Neural cell (in vitro differentiated cells): Measurements from ENCODE around the gene SSMEM1. TPM values are rescaled to one million over a fixed set of nuclear protein-coding genes. Genes with fewer than 3 reads are reported as not detected.

ENCODE experiments used
- H2AFZ ChIP-seq: fragments of 200-600, 300-800 bp; sonication (generic), shearing (Covaris generic); 2 replicates; pipeline ENCODE4 v1.6.0; 2014; ENCODE audit warnings: low read depth, mild to moderate bottlenecking, antibody characterized with exemption, low read length, moderate library complexity
- H3F3A ChIP-seq: fragments of 200-600 bp; shearing (Covaris generic); 2 replicates; pipeline ENCODE4 v1.6.1; 2016; ENCODE audit warnings: mild to moderate bottlenecking, moderate library complexity, mixed read lengths, antibody characterized with exemption, low read length; ENCODE audit not compliant: insufficient read depth, poor library complexity, severe bottlenecking
- H3K27ac ChIP-seq: fragments of 200-600, 300-800 bp; sonication (generic), shearing (Covaris generic); 2 replicates; pipeline ENCODE4 v1.5.1; 2014; ENCODE audit warnings: mild to moderate bottlenecking, low read length, moderate library complexity
- H3K27me3 ChIP-seq: fragments of 300-800, 200-600 bp; sonication (generic), shearing (Covaris generic); 2 replicates; pipeline ENCODE4 v1.6.0; 2014; ENCODE audit warnings: mild to moderate bottlenecking, low read depth, low read length, moderate library complexity; ENCODE audit not compliant: insufficient read depth
- H3K36me3 ChIP-seq: fragments of 300-800, 200-600 bp; sonication (generic), shearing (Covaris generic); 2 replicates; pipeline ENCODE4 v1.5.1; 2014; ENCODE audit warnings: mild to moderate bottlenecking, antibody characterized with exemption, low read length, moderate library complexity; ENCODE audit not compliant: insufficient read depth
- H3K4me2 ChIP-seq: fragments of 300-800, 200-600 bp; sonication (generic), shearing (Covaris generic); 2 replicates; pipeline ENCODE4 v1.6.0; 2014; ENCODE audit warnings: mild to moderate bottlenecking, low read length
- H3K4me3 ChIP-seq: fragments of 300-800, 200-600 bp; sonication (generic), shearing (Covaris generic); 2 replicates; pipeline ENCODE4 v1.5.1; 2014; ENCODE audit warnings: mild to moderate bottlenecking, low read length, moderate library complexity
- H3K79me2 ChIP-seq: fragments of 200-600 bp; shearing (Covaris generic); replicated peaks from 2 replicates; pipeline ENCODE4 v1.6.0; 2014; ENCODE audit warnings: mild to moderate bottlenecking, low read length, moderate library complexity; ENCODE audit not compliant: insufficient read depth
- H3K9ac ChIP-seq: fragments of 300-800, 200-600 bp; sonication (generic), shearing (Covaris generic); 2 replicates; pipeline ENCODE4 v1.6.1; 2016; ENCODE audit warnings: mild to moderate bottlenecking, low read length, mixed read lengths
- H3K9me2 ChIP-seq: fragments of 200-600 bp; shearing (Covaris generic); 2 replicates; pipeline ENCODE4 v1.6.1; 2016; ENCODE audit warnings: mild to moderate bottlenecking, low read length, mixed read lengths; ENCODE audit not compliant: insufficient read depth
- H3K9me3 ChIP-seq: fragments of 200-600, 300-800 bp; sonication (generic), shearing (Covaris generic); 2 replicates; pipeline ENCODE4 v1.6.1; 2016; ENCODE audit warnings: mild to moderate bottlenecking, mixed run types, low read length, moderate library complexity, mixed read lengths
- H4K20me1 ChIP-seq: fragments of 200-600 bp; shearing (Covaris generic); 2 replicates; pipeline ENCODE4 v1.6.1; 2016; ENCODE audit warnings: mild to moderate bottlenecking, mixed run types; ENCODE audit not compliant: insufficient read depth
- EP300 ChIP-seq: fragments of 450-650 bp; conservative IDR thresholded peaks from 2 replicates; pipeline ENCODE4 v1.6.1; 2014; ENCODE audit warnings: antibody characterized with exemption, mild to moderate bottlenecking, moderate library complexity; ENCODE audit not compliant: poor library complexity, severe bottlenecking
- EZH2 ChIP-seq: fragments of 200-600, 300-800 bp; shearing (Covaris generic), sonication (generic); IDR thresholded peaks from 2 replicates; pipeline ENCODE4 v1.6.1; 2014; ENCODE audit warnings: antibody characterized with exemption, low read length, borderline replicate concordance, mild to moderate bottlenecking; ENCODE audit not compliant: insufficient read depth, poor library complexity, severe bottlenecking
- MXI1 ChIP-seq: fragments of 450-650 bp; conservative IDR thresholded peaks from 2 replicates; pipeline ENCODE4 v1.6.1; 2014; ENCODE audit warnings: antibody characterized with exemption, mild to moderate bottlenecking; ENCODE audit not compliant: poor library complexity, severe bottlenecking
- POLR2AphosphoS5 ChIP-seq: IDR thresholded peaks from 2 replicates; pipeline ENCODE4 v1.6.1; 2012
- RAD21 ChIP-seq: fragments of 450-650 bp; conservative IDR thresholded peaks from 2 replicates; pipeline ENCODE4 v1.6.1; 2014; ENCODE audit warnings: antibody characterized with exemption, mild to moderate bottlenecking, moderate library complexity
- REST ChIP-seq: IDR thresholded peaks from 2 replicates; pipeline ENCODE4 v1.6.1; 2012; ENCODE audit warnings: borderline replicate concordance
- SMC3 ChIP-seq: fragments of 450-650 bp; conservative IDR thresholded peaks from 2 replicates; pipeline ENCODE4 v1.6.1; 2014; ENCODE audit warnings: antibody characterized with exemption, mild to moderate bottlenecking, moderate library complexity; ENCODE audit not compliant: poor library complexity
- TAF1 ChIP-seq: IDR thresholded peaks from 2 replicates; pipeline ENCODE4 v1.6.1; 2012; ENCODE audit warnings: low read depth
- polyA plus RNA-seq: library from polyadenylated mRNA; depleted of rRNA; stranded (reverse); fragments of >200 nt; gene quantifications from 2 replicates; pipeline ENCODE4 v1.2.3, GENCODE V29; 2014
- TF ChIP-seq, protein P1 (sequence below): fragments of 450-650 bp; IDR thresholded peaks from 2 replicates; pipeline ENCODE4 v1.5.1; 2014; ENCODE audit warnings: antibody characterized with exemption, mild to moderate bottlenecking, moderate library complexity; ENCODE audit not compliant: poor library complexity, severe bottlenecking

SSMEM1 gene
- polyA plus RNA-seq, 1 donor from 2014 or later = not detected

- H3K9me3 ChIP-seq = no peaks in the 10 kb centered on the region
- H3K36me3 ChIP-seq = no peaks in the 10 kb centered on the region
- H4K20me1 ChIP-seq = no peaks in the 10 kb centered on the region
- H3K4me2 ChIP-seq = no peak overlapping the region
- no peaks in the 10 kb centered on the region for H3K27me3 ChIP-seq
- no peaks in the 10 kb centered on the region for H3K79me2 ChIP-seq
- H3F3A ChIP-seq = no peaks in the 10 kb centered on the region
- no peak overlapping the region for H3K9ac ChIP-seq
- no peak overlapping the region for H3K4me3 ChIP-seq
- H3K27ac ChIP-seq = peak overlapping the region; percentile 61
- TF ChIP-seq SMC3 (no peak), POLR2AphosphoS5 (no peak), EP300 (no peak), RAD21 (no peak), REST (no peak), TAF1 (no peak), MXI1 (no peak)
- TF ChIP-seq, protein P1, sequence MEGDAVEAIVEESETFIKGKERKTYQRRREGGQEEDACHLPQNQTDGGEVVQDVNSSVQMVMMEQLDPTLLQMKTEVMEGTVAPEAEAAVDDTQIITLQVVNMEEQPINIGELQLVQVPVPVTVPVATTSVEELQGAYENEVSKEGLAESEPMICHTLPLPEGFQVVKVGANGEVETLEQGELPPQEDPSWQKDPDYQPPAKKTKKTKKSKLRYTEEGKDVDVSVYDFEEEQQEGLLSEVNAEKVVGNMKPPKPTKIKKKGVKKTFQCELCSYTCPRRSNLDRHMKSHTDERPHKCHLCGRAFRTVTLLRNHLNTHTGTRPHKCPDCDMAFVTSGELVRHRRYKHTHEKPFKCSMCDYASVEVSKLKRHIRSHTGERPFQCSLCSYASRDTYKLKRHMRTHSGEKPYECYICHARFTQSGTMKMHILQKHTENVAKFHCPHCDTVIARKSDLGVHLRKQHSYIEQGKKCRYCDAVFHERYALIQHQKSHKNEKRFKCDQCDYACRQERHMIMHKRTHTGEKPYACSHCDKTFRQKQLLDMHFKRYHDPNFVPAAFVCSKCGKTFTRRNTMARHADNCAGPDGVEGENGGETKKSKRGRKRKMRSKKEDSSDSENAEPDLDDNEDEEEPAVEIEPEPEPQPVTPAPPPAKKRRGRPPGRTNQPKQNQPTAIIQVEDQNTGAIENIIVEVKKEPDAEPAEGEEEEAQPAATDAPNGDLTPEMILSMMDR = no peak
- no peak overlapping the region for H2AFZ ChIP-seq
- H3K9me2 ChIP-seq = no peaks in the 10 kb centered on the region
Measured at GRCh38 chr7:130262448-130262847, 54.8 kb downstream of the SSMEM1 start.

GRCh38 chr7:130263130-130263529, 55.5 kb downstream of the SSMEM1 start:
- Histone ChIP-seq H3K4me3 (no peak overlapping the region), H3K36me3 (no peaks in the 10 kb centered on the region), H3K27me3 (no peaks in the 10 kb centered on the region), H3K9me2 (no peaks in the 10 kb centered on the region), H3K79me2 (no peaks in the 10 kb centered on the region), H3F3A (no peaks in the 10 kb centered on the region), H2AFZ (no peak overlapping the region), H3K9ac (peak overlapping the region; percentile 9), H3K4me2 (no peak overlapping the region), H3K9me3 (no peaks in the 10 kb centered on the region), H3K27ac (peak overlapping the region; percentile 61), H4K20me1 (no peaks in the 10 kb centered on the region)
- TF ChIP-seq EP300 = peak; percentile 44
- TF ChIP-seq, protein P1 = no peak
- TF ChIP-seq EZH2 = no peak
- no peak for TF ChIP-seq SMC3

Other genes with a start within 250 kb of the SSMEM1 start
- gene ZC3HC1, start 156.5 kb upstream of the SSMEM1 start, polyA plus RNA-seq = 26.6 and 27.5 TPM in 2 replicates
- gene KLHDC10, start 137.3 kb upstream of the SSMEM1 start, polyA plus RNA-seq = 59.1 and 67.0 TPM in 2 replicates
- gene TMEM209, start 2.5 kb upstream of the SSMEM1 start, polyA plus RNA-seq = 14.6 and 20.2 TPM in 2 replicates
- gene CPA2, start 59.0 kb downstream of the SSMEM1 start, polyA plus RNA-seq = 0.41 TPM in 1 of 2 replicates, not detected in the other
- gene CPA4, start 85.3 kb downstream of the SSMEM1 start, polyA plus RNA-seq = 8.9 and 9.2 TPM in 2 replicates
- gene CPA5, start 137.0 kb downstream of the SSMEM1 start, polyA plus RNA-seq = not detected in 2 replicates
- not detected in 2 replicates for gene CPA1, start 172.6 kb downstream of the SSMEM1 start, polyA plus RNA-seq
- 47.0 and 47.5 TPM in 2 replicates for gene CEP41, start 233.2 kb downstream of the SSMEM1 start, polyA plus RNA-seq